GM19025 (cell line): ENCODE measurements around the gene TBX1.

Experiments
- ATAC-seq: cut with Tn5 transposase; IDR thresholded peaks from one replicate; pipeline ENCODE4 v1.9.1; 2021; ENCODE audit warnings: mild to moderate bottlenecking, low read depth, moderate library complexity; ENCODE audit not compliant: unreplicated experiment

The TBX1 gene

GRCh38 chr22:19751497-19752245 is 8.9 kb upstream of the TBX1 start:
- no peak for ATAC-seq

DNA sequence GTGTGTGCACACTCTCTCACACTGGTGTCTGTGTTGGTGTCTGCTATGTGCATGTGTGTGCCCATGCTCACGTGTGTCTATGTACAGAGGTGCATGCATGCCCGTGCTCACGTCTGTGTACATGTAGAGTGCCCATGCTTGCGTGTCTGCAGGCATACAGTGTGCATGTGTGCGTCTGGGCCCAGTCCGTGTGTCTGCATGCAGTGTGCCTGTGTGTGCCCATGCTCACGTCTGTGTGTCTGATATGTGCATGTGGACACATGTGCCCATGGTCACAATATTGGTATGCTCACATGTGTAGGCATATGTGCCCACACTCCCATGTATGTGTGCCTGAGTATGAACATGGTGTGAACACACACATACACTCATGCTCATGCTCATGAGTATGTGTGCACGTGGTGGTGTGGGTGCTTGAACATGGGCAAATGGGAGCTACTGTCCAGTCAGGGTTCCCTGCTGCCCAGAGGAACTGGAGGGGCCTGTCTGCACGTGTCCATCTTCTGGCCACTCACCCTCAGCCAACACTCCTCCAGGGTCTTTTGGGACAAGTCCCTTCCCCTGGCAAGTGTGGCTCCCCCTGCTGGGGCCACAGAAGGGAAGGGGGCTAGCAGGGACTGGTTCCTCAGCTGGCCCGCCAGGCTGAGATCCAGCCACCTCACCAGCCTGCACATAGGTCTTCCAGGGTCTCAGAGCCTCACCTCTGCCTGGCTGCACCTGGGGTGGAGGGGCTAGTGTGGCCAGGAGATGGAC is 7.3 kb upstream of the TBX1 start:
- ATAC-seq: no peak

GRCh38 chr22:19753996-19754700 is 6.4 kb upstream of the TBX1 start:
- ATAC-seq: no peak

DNA sequence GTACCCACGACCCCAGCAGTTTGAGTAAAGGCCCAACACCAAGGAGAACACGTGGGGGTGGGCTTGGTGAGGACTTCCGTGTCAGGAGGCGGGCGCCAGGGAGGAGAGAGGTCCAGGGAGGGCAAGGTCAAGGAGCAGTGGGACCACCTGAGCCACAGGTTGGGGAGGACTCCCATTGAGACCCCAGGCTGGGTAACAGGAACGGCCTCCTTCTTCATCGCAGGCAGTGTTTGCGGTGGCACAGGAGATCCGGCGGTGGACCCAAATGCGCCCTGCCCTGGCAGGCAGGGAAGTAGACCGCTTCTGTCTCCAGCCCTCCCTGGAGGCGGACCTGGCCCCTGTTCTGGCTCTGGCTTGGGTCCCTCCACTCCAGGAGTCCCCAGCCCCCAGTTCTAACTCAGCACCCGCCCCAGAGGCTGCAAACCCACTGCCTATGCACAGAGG is 5.9 kb upstream of the TBX1 start:
- no peak for ATAC-seq

DNA sequence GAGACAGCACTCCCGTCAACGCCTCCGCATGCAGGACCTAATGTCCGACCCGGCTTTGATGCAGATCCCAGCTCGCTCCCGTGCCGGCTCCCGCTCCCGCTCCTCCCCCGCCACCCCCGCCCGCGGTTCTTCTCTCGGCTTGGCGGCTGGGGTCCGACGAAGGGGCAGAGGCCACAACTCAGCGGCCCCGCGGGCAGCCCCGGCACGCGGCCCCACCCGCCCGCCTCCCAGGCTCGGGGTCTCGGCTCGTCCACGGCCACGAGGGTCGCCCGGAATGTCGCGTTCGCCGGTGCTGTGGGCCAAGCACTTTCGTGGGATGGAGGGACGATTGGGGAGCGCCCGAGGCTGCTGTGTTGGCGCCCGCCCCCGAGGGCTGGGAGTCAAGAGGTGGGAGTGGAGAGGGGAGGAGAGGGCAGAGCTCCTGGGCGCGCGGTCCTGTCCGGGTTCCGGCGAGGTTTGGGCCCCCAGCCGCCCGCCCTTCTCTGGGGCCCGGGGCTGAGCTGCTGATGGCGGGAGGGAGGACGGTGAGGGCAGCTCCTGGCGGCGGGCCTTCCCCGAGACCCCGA is 5.3 kb upstream of the TBX1 start:
- no peak for ATAC-seq

- ATAC-seq: no peak
These were observed 4.8 kb upstream of the TBX1 start for GRCh38 chr22:19755722-19756287.

DNA sequence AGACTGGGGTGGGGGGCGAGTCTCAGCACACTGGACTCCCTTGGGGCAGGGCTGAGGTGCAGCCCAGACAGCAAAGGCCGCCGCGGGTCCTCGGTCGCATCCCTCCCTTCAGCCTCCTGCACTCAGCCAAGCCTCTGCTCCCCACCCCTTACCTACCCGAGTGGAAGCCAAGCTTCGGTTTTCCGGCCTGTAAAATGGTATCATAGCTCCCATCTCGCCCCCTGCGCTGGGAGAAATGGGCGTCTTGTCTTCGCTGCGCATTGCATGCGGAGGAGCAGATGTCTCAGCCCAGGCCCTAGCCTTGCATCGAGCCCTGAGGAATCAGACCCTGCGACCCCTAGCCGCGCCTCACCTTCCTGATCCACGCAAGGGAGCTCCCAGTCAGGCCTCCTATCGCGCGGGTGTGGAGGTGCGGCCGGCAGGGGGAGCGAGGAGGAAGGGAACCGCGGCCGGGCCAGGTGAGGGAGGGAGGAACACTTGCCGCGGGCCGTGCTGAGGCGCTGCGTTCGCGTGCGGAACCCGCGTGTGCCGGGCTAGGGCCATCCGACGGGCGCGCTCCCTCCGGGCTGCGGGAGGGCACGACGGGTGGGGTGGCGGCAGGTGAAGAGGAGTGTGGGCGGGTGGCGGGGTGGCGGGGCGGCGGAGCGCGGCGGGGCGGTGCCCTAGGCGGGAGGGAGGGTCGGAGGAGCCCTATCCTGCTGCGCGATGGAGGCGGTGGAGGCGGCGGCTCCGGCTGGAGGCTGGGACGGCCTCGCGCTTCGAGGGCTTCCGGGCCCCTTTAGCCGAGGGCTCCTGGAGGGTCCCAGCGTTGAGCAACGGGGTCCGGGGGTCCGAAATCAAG is 4.1 kb upstream of the TBX1 start:
- ATAC-seq: no peak

DNA sequence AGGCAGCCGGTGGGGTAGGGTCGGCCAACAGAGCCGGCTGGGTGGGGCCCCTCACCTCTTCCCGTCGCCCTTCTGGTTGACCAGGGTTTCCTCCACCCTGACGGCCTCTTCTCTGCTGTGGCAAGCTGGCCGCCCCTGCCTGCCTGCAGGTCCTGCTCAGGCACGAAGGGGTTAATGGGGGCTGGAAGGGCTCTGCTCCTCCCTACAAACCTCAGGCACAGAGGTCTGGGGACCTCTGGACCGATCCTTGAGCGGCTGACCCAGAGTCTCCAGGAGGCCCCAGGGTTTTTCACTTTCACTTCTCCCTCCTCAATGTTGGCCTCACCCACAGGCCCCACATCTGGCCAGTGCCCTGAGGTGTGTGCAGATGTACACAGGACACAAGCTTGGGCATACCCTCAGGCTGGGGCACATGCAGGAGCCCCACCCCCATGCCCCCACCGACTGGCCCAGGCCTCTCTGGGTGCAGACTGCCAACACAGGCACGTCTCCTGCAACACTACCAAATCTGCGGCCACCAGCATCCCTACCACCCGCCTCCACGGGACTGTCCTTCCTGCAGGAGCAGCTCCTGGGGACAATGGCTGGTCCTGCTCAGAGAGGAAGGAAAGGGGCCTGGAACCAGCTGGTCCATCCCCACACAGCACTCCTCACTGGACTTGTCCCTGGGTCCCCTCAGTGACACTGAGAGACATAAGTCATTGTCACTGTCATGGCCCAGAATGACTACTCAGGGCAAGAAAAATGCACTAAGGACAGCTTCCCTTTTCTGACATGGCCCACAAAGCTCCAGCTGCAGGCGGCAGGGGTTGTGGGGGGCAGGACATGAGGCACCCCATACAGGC is 3.2 kb upstream of the TBX1 start:
- ATAC-seq: no peak

- no peak for ATAC-seq
These were observed 2.3 kb upstream of the TBX1 start for GRCh38 chr22:19757985-19758895.

- ATAC-seq: no peak
These were observed 1.6 kb upstream of the TBX1 start for GRCh38 chr22:19758896-19759426.

DNA sequence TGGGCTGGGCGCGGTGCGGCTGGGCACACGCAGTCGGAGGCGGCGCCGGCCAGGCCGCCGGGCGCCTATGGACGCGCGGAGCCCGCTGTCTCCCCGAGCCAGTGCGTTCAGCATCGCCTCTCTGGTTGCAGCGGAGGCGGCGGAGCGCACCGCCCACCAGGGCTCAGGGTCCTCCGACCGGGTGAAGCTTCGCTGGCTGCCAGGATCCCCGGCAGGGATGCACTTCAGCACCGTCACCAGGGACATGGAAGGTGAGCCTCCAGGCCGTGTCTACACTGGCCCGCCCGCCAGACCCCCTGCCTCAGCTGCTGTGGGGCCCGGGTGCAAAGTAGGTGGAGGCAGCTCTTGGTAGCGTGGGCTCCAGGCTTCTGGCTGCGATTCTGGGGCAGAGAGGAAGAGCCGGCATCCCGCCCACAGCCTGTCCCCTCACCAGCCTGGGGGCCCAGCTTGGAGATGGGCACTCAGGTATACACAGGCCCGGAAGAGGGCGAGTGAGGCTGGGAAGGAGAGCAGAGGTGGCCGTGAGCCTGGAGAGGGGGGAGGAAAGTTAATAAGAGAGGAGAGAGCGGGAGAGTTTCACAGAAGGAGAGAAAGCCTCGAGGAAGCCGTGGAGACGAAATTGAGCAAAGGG is 1.0 kb upstream of the TBX1 start:
- no peak for ATAC-seq

GRCh38 chr22:19760951-19761724 is 560 bp downstream of the TBX1 start:
- no peak for ATAC-seq

- no peak for ATAC-seq
These were observed 1.4 kb downstream of the TBX1 start for GRCh38 chr22:19761725-19762567.

DNA sequence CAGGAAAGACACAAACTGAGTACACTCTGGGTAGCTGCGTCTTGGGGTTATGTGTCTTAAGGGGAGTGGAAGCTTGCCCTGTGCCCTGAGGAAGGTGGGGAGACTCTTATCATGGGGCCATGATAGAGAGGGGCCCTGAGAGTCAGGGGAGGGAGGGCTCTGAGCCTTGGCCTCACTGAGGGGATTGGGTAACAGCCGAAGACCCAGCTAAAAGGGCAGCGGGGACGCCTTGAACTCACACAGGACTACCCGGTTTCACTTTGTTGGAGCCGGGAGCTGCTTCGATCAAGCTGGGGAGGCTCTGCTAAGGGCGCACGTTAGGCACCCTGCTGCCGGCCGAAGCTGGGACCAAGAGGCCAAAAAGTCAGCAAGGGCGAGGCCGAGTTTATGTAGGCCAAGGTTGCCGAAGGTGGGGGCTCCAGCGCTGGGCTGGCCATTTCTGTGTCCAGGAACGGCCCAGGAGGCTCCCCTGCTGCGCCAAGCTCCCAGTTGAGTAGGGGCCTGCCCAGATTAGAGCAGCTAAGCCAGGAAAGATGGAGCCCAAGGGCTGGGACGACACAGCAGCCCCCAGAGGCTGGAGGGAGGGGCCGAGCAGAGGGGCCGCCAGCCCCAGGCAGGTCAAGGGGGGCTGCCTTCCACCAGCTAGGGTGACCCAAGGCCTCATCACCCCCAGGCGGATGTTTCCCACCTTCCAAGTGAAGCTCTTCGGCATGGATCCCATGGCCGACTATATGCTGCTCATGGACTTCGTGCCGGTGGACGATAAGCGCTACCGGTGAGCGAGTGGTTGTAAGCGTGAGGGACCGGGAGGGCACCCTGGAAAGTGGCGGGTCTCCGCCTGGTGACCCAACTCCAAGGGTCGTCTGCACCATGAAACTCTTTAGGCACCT is 2.2 kb downstream of the TBX1 start:
- ATAC-seq: no peak
